Liver (tissue), 9 donors: Measurements from ENCODE around the gene HILPDA. TPM values are rescaled to one million over a fixed set of nuclear protein-coding genes. Genes with fewer than 3 reads are reported as not detected.

Experiments
- DNase-seq: peaks from one replicate; pipeline ENCODE4 v3.0.0-alpha.2; 2017; ENCODE audit warnings: low spot score
- H3K27ac ChIP-seq, 2 donors: one replicate each; pipeline ENCODE4 v1.7.0; 2013; ENCODE audit warnings: inconsistent platforms in 2 of 2, low read length in 2 of 2, control low read depth in 1 of 2, low read depth in 1 of 2, mild to moderate bottlenecking in 1 of 2
- H3K27me3 ChIP-seq, 4 donors: one replicate each; pipeline versions ENCODE4 v1.6.1 to v1.7.0; 2013; ENCODE audit warnings: low read length in 3 of 4, inconsistent platforms in 1 of 4, mild to moderate bottlenecking in 1 of 4, moderate library complexity in 1 of 4; ENCODE audit not compliant: control insufficient read depth in 4 of 4, insufficient read depth in 4 of 4
- H3K36me3 ChIP-seq, 4 donors: one replicate each; pipeline versions ENCODE4 v1.6.1 to v1.7.0; 2013; ENCODE audit warnings: low read length in 3 of 4, mild to moderate bottlenecking in 3 of 4, low read depth in 1 of 4, moderate library complexity in 1 of 4; ENCODE audit not compliant: control insufficient read depth in 4 of 4, insufficient read depth in 3 of 4
- H3K4me1 ChIP-seq, 4 donors: one replicate each; pipeline versions ENCODE4 v1.6.1 to v1.7.0; 2013; ENCODE audit warnings: low read length in 3 of 4, mild to moderate bottlenecking in 3 of 4, moderate library complexity in 1 of 4; ENCODE audit not compliant: control insufficient read depth in 4 of 4, insufficient read depth in 4 of 4
- H3K4me3 ChIP-seq, 3 donors: one replicate each; pipeline versions ENCODE4 v1.6.1 to v1.7.0; 2013; ENCODE audit warnings: low read length in 3 of 3, control low read depth in 1 of 3, low read depth in 1 of 3, mild to moderate bottlenecking in 1 of 3
- H3K9ac ChIP-seq, 2 donors: one replicate each; pipeline ENCODE4 v1.7.0; 2013; ENCODE audit warnings: low read length in 2 of 2, mild to moderate bottlenecking in 2 of 2, moderate library complexity in 2 of 2, control low read depth in 1 of 2, low read depth in 1 of 2
- H3K9me3 ChIP-seq, 4 donors: one replicate each; pipeline versions ENCODE4 v1.6.1 to v1.7.0; 2013; ENCODE audit warnings: low read length in 3 of 4; ENCODE audit not compliant: control insufficient read depth in 4 of 4
- CTCF ChIP-seq: fragments of 150-350 bp; IDR thresholded peaks from 2 replicates; pipeline ENCODE4 v1.5.1; 2017; ENCODE audit warnings: improper control_type of control experiment, low read depth, low read length; ENCODE audit not compliant: missing input control
- EGR1 ChIP-seq, 2 donors: IDR thresholded peaks; 2 replicates each; pipeline ENCODE4 v1.6.1; 2016 to 2018; ENCODE audit warnings: antibody characterized with exemption in 2 of 2, low read depth in 2 of 2
- FOXA1 ChIP-seq: IDR thresholded peaks from 2 replicates; pipeline ENCODE4 v1.6.1; 2016; ENCODE audit warnings: antibody characterized with exemption
- FOXA2 ChIP-seq: IDR thresholded peaks from 2 replicates; pipeline ENCODE4 v1.6.1; 2016; ENCODE audit warnings: antibody characterized with exemption
- GABPA ChIP-seq, 2 donors: IDR thresholded peaks in 1 of 2; conservative IDR thresholded peaks in 1 of 2; 2 replicates each; pipeline ENCODE4 v1.6.1; 2016; ENCODE audit warnings: antibody characterized with exemption in 2 of 2, mild to moderate bottlenecking in 1 of 2, moderate library complexity in 1 of 2
- HNF4A ChIP-seq, 2 donors: conservative IDR thresholded peaks; 2 replicates each; pipeline ENCODE4 v1.6.1; 2016; ENCODE audit warnings: antibody characterized with exemption in 2 of 2, mild to moderate bottlenecking in 2 of 2
- HNF4G ChIP-seq: IDR thresholded peaks from 2 replicates; pipeline ENCODE4 v1.6.1; 2016; ENCODE audit warnings: antibody characterized with exemption
- JUND ChIP-seq, 2 donors: IDR thresholded peaks; 2 replicates each; pipeline ENCODE4 v1.6.1; 2016; ENCODE audit warnings: antibody characterized with exemption in 2 of 2
- NR2F2 ChIP-seq: IDR thresholded peaks from 2 replicates; pipeline ENCODE4 v1.6.1; 2016; ENCODE audit warnings: antibody characterized with exemption
- RAD21 ChIP-seq, 2 donors: IDR thresholded peaks; 2 replicates each; pipeline ENCODE4 v1.6.1; 2016; ENCODE audit warnings: antibody characterized with exemption in 2 of 2, mild to moderate bottlenecking in 2 of 2
- REST ChIP-seq: IDR thresholded peaks from 2 replicates; pipeline ENCODE4 v1.6.1; 2016; ENCODE audit warnings: antibody characterized with exemption, mild to moderate bottlenecking
- RXRA ChIP-seq, 2 donors: IDR thresholded peaks; 2 replicates each; pipeline ENCODE4 v1.6.1; 2017 to 2018; ENCODE audit warnings: antibody characterized with exemption in 2 of 2, mild to moderate bottlenecking in 1 of 2
- TAF1 ChIP-seq: conservative IDR thresholded peaks from 2 replicates; pipeline ENCODE4 v1.6.1; 2016; ENCODE audit warnings: antibody characterized with exemption, mild to moderate bottlenecking
- YY1 ChIP-seq: IDR thresholded peaks from 2 replicates; pipeline ENCODE4 v1.6.1; 2016; ENCODE audit warnings: antibody characterized with exemption, mild to moderate bottlenecking
- ZBTB33 ChIP-seq: IDR thresholded peaks from 2 replicates; pipeline ENCODE4 v1.6.1; 2016; ENCODE audit warnings: antibody characterized with exemption
- WGBS: extraction: QIAGEN DNeasy Blood & Tissue Kit; methylation state at CpG from one replicate; pipeline ENCODE4 v1.1.7; 2013; 5-methylcytosine and 5-hydroxymethylcytosine counted together
- polyA plus RNA-seq, 2 donors: library from polyadenylated mRNA; stranded (reverse) in 1 of 2; unstranded in 1 of 2; fragments of 200-250 nt in 1 of 2; fragments of >200 nt in 1 of 2; fragmentation: Nextera tagmentation in 1 of 2; extraction: Ambion mirVana in 1 of 2; gene quantifications; one replicate each; pipeline versions ENCODE4 v1.2.1 to v1.2.3, GENCODE V29; 2013 to 2015
- total RNA-seq, 2 donors: library from RNA; depleted of rRNA; stranded (reverse); fragments of >200 nt; gene quantifications; one replicate each; pipeline ENCODE4 v1.2.3, GENCODE V29; 2014
- TF ChIP-seq, protein P1 (sequence below): IDR thresholded peaks from 2 replicates; pipeline ENCODE4 v1.6.1; 2016; ENCODE audit warnings: antibody characterized with exemption
- TF ChIP-seq, protein P2 (sequence below): IDR thresholded peaks from 2 replicates; pipeline ENCODE4 v1.6.1; 2016; ENCODE audit warnings: antibody characterized with exemption
- donor health status: healthy.
- donor health status: healthy.
- donor health status: healthy.
- donor health status: healthy.
- donor health status: healthy.

Gene HILPDA
- total and polyA plus RNA-seq, 4 donors = 3.9 to 5.6 (median 5.2) TPM

GRCh38 chr7:128442356-128442755 lies 13.3 kb upstream of the HILPDA start:
- H3K9me3 ChIP-seq = no peaks in the 10 kb centered on the region
- H3K4me3 ChIP-seq = no peak overlapping the region
- WGBS = 93% methylated on average over 3 of the region's 3 CpGs
- TF ChIP-seq JUND (IDR thresholded peaks at IDR 0.05) (no peak), RXRA (IDR thresholded peaks at IDR 0.05) (no peak), TAF1 (no peak), GABPA (IDR thresholded peaks at IDR 0.05 in 1 of 2, conservative IDR thresholded peaks at IDR 0.05 in 1 of 2) (no peak), CTCF (no peak), RAD21 (IDR thresholded peaks at IDR 0.05) (no peak), YY1 (no peak), EGR1 (IDR thresholded peaks at IDR 0.05; ENCODE audit: low read depth in 2 of 2) (no peak), ZBTB33 (no peak)
- TF ChIP-seq, protein P1, sequence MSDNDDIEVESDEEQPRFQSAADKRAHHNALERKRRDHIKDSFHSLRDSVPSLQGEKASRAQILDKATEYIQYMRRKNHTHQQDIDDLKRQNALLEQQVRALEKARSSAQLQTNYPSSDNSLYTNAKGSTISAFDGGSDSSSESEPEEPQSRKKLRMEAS = no peak
- TF ChIP-seq, protein P2, sequence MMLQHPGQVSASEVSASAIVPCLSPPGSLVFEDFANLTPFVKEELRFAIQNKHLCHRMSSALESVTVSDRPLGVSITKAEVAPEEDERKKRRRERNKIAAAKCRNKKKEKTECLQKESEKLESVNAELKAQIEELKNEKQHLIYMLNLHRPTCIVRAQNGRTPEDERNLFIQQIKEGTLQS = no peak
- H3K36me3 ChIP-seq = no peaks in the 10 kb centered on the region
- H3K27ac ChIP-seq = no peak overlapping the region
- H3K27me3 ChIP-seq = no peaks in the 10 kb centered on the region
- DNase-seq = no peak
- no peaks in the 10 kb centered on the region for H3K4me1 ChIP-seq
- no peak overlapping the region for H3K9ac ChIP-seq

DNA sequence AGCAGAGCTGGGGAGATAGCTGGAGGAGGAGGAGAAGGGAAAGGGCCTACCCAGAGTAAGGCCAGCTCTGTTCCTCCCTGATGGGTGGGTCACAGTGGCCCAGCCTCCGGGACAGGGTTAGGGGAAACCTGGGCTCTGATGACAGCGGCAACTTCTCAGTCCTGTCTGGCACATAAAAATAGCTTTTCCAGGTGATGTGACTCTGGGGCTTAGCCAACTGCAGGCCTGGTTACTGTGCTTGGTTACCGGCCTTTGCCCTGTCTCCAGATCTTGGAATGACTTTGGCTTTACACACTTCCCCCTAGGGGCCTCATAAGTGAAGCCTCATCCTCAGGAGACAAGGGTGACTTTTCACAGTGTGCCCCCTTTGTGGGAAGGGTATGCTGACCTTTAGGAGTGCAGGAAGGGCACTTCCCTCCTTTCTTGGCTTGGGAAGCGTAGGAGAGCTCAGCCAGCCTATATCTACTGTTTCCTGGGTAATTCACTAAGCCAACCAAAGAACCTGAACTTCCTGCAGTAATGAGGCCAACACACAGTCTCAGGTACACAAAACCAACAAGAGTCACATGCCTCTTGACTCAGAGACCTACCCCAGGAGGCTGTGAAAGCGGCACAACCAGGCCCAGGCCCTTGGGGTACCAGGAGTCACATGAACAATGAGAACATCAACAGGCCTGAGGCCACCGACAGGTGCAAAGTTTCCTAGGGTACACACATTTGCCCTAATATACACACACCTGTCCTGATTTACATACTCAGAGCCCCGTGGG lies 11.7 kb upstream of the HILPDA start:
- Histone ChIP-seq H3K4me1 (no peaks in the 10 kb centered on the region), H3K9me3 (no peaks in the 10 kb centered on the region), H3K27me3 (no peaks in the 10 kb centered on the region), H3K9ac (no peak overlapping the region), H3K36me3 (no peaks in the 10 kb centered on the region), H3K4me3 (no peak overlapping the region), H3K27ac (no peak overlapping the region)
- no peak for TF ChIP-seq EGR1 (IDR thresholded peaks at IDR 0.05; ENCODE audit: low read depth in 2 of 2)
- TF ChIP-seq YY1 = no peak
- TF ChIP-seq TAF1 = no peak
- no peak for TF ChIP-seq REST
- TF ChIP-seq NR2F2 = no peak
- no peak for TF ChIP-seq FOXA2
- no peak for TF ChIP-seq HNF4A (conservative IDR thresholded peaks at IDR 0.05)
- TF ChIP-seq JUND (IDR thresholded peaks at IDR 0.05) = no peak
- TF ChIP-seq, protein P2 = no peak
- TF ChIP-seq FOXA1 = no peak
- TF ChIP-seq HNF4G = no peak
- no peak for TF ChIP-seq RXRA (IDR thresholded peaks at IDR 0.05)
- TF ChIP-seq, protein P1 = no peak
- no peak for DNase-seq
- WGBS = 83% methylated on average over 7 of the region's 7 CpGs
